Lower lobe of right lung (tissue), 2 donors: ENCODE results near the gene TUBB8. TPM values are rescaled to one million over a fixed set of nuclear protein-coding genes. Genes with fewer than 3 reads are reported as not detected.

ENCODE experiments used
- ATAC-seq, 2 donors: fragments of 200-7000 bp; cut with Tn5 transposase; one replicate each; pipeline ENCODE4 v1.9.1; 2020 to 2022; ENCODE audit warnings: mild to moderate bottlenecking in 2 of 2, moderate library complexity in 2 of 2
- DNase-seq: peaks from one replicate; pipeline ENCODE4 v3.0.0-alpha.2; 2020
- H3K27ac ChIP-seq: fragments of 200-600 bp; one replicate; pipeline ENCODE4 v1.8.0; 2022
- H3K27me3 ChIP-seq: fragments of 200-600 bp; one replicate; pipeline ENCODE4 v1.8.0; 2022; ENCODE audit warnings: low read depth
- H3K36me3 ChIP-seq: fragments of 200-600 bp; one replicate; pipeline ENCODE4 v1.8.0; 2022; ENCODE audit warnings: mild to moderate bottlenecking
- H3K4me1 ChIP-seq: fragments of 200-600 bp; one replicate; pipeline ENCODE4 v1.8.0; 2022
- H3K4me3 ChIP-seq: fragments of 200-600 bp; one replicate; pipeline ENCODE4 v1.8.0; 2022; ENCODE audit warnings: mild to moderate bottlenecking
- H3K9me3 ChIP-seq: fragments of 200-600 bp; one replicate; pipeline ENCODE4 v1.8.0; 2022
- intact Hi-C: fragments of 100-400 bp; cut with DNase I; formaldehyde crosslinking; loops from one replicate; pipeline ENCODE4 v1.11.0; 2022
- long read RNA-seq: library from polyadenylated mRNA; unstranded; transcript quantifications from one replicate; pipeline ENCODE4 v2.0.0, GENCODE V29; 2021
- total RNA-seq: library from RNA; stranded (reverse); fragmentation: NEBNext Ultra II Directional; extraction: Animal tissue kit (Norgen Biotek cat#: 25700); gene quantifications from one replicate; pipeline ENCODE4 v1.2.1, GENCODE V29; 2021
- TF ChIP-seq, protein P1 (sequence below): fragments of 200-600 bp; IDR thresholded peaks from one replicate; pipeline ENCODE4 v1.8.0; 2022; ENCODE audit warnings: antibody characterized with exemption, mild to moderate bottlenecking
- donor health status: DM: no; HTN: yes; CAD: no; lungs with severe emphysema.

TUBB8 gene
- 0.38 TPM for total RNA-seq
- long read RNA-seq: 0 reads

DNA sequence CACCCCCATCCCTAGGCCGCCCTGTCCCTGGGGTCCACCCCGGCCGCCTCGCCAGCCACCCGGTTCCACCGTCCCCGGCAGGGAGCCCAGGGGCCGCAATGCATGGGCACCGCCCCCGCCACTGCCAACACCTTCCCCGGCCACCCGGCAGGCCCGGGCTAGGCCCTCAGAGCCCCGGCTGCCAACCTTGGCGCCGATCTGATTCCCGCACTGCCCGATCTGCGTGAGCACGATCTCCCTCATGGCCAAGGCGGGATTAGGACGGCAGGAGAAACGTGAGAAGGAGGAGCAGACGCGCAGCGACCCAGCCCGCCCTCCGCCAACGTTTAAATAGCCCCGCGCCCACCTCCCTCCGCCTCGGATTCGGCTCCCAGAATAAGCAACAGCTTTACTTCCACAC is at the start of gene TUBB8:
TUBB8 (minus strand) TSS at position 301 of the 400 bp plus-strand sequence; CDS start at position 243, 58 bp downstream.
- Histone ChIP-seq H3K27ac (no peak within 1 kb of the TSS), H3K9me3 (no peaks in the 10 kb centered on the region), H3K4me1 (no peaks in the 10 kb centered on the region), H3K36me3 (no peaks in the 10 kb centered on the region), H3K4me3 (no peak within 1 kb of the TSS), H3K27me3 (no peaks in the 10 kb centered on the region)
- TF ChIP-seq, protein P1, sequence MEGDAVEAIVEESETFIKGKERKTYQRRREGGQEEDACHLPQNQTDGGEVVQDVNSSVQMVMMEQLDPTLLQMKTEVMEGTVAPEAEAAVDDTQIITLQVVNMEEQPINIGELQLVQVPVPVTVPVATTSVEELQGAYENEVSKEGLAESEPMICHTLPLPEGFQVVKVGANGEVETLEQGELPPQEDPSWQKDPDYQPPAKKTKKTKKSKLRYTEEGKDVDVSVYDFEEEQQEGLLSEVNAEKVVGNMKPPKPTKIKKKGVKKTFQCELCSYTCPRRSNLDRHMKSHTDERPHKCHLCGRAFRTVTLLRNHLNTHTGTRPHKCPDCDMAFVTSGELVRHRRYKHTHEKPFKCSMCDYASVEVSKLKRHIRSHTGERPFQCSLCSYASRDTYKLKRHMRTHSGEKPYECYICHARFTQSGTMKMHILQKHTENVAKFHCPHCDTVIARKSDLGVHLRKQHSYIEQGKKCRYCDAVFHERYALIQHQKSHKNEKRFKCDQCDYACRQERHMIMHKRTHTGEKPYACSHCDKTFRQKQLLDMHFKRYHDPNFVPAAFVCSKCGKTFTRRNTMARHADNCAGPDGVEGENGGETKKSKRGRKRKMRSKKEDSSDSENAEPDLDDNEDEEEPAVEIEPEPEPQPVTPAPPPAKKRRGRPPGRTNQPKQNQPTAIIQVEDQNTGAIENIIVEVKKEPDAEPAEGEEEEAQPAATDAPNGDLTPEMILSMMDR: no peak
- ATAC-seq (no peak), DNase-seq (no peak)
- intact Hi-C loops: no loop called here

DNA sequence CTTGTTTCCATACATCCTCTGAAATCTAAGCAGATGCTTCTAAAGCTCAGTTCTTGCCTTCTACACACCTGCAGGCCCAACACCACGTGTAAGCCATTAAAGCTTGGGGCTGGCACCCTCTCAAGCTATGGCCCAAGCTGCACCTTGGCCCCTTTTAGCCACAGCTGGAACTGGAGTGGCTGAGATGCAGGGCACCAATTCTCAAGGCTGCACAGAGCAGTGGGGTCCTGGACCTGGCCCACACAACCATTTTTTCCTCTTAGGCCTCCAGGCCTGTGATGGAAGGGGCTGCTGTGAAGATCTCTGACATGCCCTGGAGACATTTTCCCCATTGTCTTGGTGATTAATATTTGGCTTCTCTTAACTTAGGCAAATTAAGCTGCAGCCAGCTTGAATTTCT is 47.4 kb upstream of the TUBB8 start:
- Histone ChIP-seq H3K27ac (no peak overlapping the region), H3K36me3 (no peaks in the 10 kb centered on the region), H3K9me3 (peaks cover 30% of the 10 kb centered on the region), H3K4me3 (no peak overlapping the region), H3K4me1 (no peaks in the 10 kb centered on the region), H3K27me3 (no peaks in the 10 kb centered on the region)
- TF ChIP-seq, protein P1: no peak
- no peak for ATAC-seq
- DNase-seq: no peak
- intact Hi-C loops: no loop called here

DNA sequence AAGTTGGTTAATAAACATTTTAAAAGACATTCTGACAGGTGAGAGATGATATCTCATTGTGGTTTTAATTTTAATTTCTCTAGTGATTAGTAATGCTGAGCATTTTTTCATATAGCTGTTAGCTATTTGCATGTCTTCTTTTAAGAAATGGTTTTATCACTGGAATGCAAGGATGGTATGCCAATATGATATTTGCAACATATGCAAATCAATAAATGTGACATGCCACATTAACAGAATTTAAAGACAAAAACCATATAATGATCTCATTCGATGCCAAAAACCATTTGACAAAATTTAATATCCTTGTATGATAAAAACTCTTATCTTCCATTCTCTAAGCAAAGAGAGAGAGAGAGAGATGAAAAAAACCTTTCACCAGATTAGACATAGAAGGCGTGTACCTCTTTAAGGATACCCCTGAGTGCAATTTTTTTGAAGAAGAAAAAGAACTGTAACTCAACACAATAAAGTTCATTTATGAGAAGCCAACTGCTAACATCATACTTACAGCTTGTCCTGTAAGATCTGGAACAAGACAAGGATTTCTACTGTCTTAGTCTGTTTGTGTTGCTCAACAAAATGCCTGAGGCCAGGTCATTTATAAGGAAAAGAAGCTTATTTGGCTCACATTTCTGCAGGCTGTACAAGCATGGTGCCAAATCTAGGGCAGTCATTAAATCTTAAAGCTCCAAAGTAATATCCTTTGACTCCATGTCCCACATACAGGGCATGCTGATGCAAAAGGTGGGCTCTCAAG is 46.4 kb upstream of the TUBB8 start:
- Histone ChIP-seq H3K9me3 (peaks cover 30% of the 10 kb centered on the region), H3K27ac (no peak overlapping the region), H3K4me1 (no peaks in the 10 kb centered on the region), H3K4me3 (no peak overlapping the region), H3K36me3 (no peaks in the 10 kb centered on the region), H3K27me3 (no peaks in the 10 kb centered on the region)
- ATAC-seq: no peak
- TF ChIP-seq, protein P1: no peak
- intact Hi-C loops: no loop called here
- DNase-seq: no peak

DNA sequence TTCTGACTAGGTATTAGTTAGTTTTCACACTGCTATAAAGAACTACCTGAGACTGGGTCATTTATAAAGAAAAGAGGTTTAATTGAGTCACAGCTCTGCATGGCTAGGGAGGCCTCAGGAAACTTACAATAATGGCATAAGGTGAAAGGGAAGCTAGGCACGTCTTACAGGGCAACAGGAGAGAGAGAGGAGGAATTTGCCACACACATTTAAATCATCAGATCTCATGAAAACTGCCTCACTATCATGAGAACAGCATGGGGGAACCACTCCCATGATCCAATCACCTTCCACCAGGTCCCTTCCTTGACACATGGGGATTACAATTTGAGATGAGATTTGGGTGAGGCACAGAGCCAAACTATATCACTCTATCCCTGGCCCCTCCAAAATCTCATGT is 45.5 kb upstream of the TUBB8 start:
- intact Hi-C loops: no loop called here
- Histone ChIP-seq H3K36me3 (no peaks in the 10 kb centered on the region), H3K4me1 (no peaks in the 10 kb centered on the region), H3K4me3 (no peak overlapping the region), H3K9me3 (peaks cover 30% of the 10 kb centered on the region), H3K27me3 (no peaks in the 10 kb centered on the region), H3K27ac (no peak overlapping the region)
- ATAC-seq (no peak), DNase-seq (no peak)
- TF ChIP-seq, protein P1: no peak

GRCh38 chr10:92846-93245 is 43.8 kb upstream of the TUBB8 start:
- Histone ChIP-seq H3K4me1 (no peaks in the 10 kb centered on the region), H3K27me3 (no peaks in the 10 kb centered on the region), H3K4me3 (no peak overlapping the region), H3K9me3 (peaks cover 30% of the 10 kb centered on the region), H3K36me3 (no peaks in the 10 kb centered on the region), H3K27ac (no peak overlapping the region)
- intact Hi-C loops: no loop called here
- no peak for DNase-seq
- ATAC-seq: peak; percentile 48 to 76
- TF ChIP-seq, protein P1: no peak
